ENCODE data around the gene FN1.

- TF ChIP-seq ZFP36 (IDR thresholded peaks at IDR 0.05; ENCODE audit: borderline replicate concordance, partially characterized antibody): no peak
- TF ChIP-seq RAD21 (conservative IDR thresholded peaks at IDR 0.05 in 1 of 2, IDR thresholded peaks at IDR 0.05 in 1 of 2): no peak
- no peak for TF ChIP-seq HDAC2 (IDR thresholded peaks at IDR 0.05)
- no peak for TF ChIP-seq CTCF (IDR thresholded peaks at IDR 0.05)
- TF ChIP-seq NR3C1 (IDR thresholded peaks at IDR 0.05): no peak
Measured at GRCh38 chr2:215411941-215412743, 23.7 kb downstream of the FN1 start.

All from A549 (cell line).